Skeletal muscle cell (primary cell): Measurements from ENCODE around the gene HAPLN2.
"Not testable (repeated sequence)": the region's sequence is repeated elsewhere in the genome, so short reads cannot be mapped to it uniquely, and the experiment has no call there.

ENCODE experiments used
- DNase-seq: peaks from one replicate; pipeline ENCODE4 v3.0.0-alpha.2; 2010; ENCODE audit warnings: low read depth
- H3K4me3 ChIP-seq: 2 replicates; pipeline ENCODE4 v1.5.1; 2011; ENCODE audit warnings: low read depth, mild to moderate bottlenecking, control low read depth, low read length, moderate library complexity

Gene HAPLN2

GRCh38 chr1:156591181-156591431, 28.1 kb upstream of the HAPLN2 start:
- H3K4me3 ChIP-seq, result peak overlapping the region; percentile 69
- no peak for DNase-seq

- H3K4me3 ChIP-seq, result peak within 1 kb of the TSS; percentile 69
- DNase-seq, result no peak
Observed at GRCh38 chr1:156591432-156592157, 27.6 kb upstream of the HAPLN2 start, which contains the start of gene NAXE. Gene NAXE, plus strand, starts transcription at chr1:156591776. Its CDS starts 29 bp downstream, at chr1:156591805.

GRCh38 chr1:156592158-156592909, 26.9 kb upstream of the HAPLN2 start:
- no peak for DNase-seq
- H3K4me3 ChIP-seq, result peak overlapping the region; percentile 69

GRCh38 chr1:156592910-156593660, 26.1 kb upstream of the HAPLN2 start:
- no peak for DNase-seq
- H3K4me3 ChIP-seq, result no peak overlapping the region

- no peak overlapping the region for H3K4me3 ChIP-seq
- no peak for DNase-seq
Observed at GRCh38 chr1:156593661-156593989, 25.6 kb upstream of the HAPLN2 start.

GRCh38 chr1:156594190-156594589, 25.0 kb upstream of the HAPLN2 start:
- no peak for DNase-seq
- no peak overlapping the region for H3K4me3 ChIP-seq

GRCh38 chr1:156595016-156595415, 24.2 kb upstream of the HAPLN2 start:
- DNase-seq, result no peak
- no peak overlapping the region for H3K4me3 ChIP-seq

- no peak for DNase-seq
- H3K4me3 ChIP-seq, result no peak overlapping the region
Observed at GRCh38 chr1:156596426-156596825, 22.8 kb upstream of the HAPLN2 start.

GRCh38 chr1:156598125-156598524, 21.1 kb upstream of the HAPLN2 start:
- H3K4me3 ChIP-seq, result no peak overlapping the region
- no peak for DNase-seq

- H3K4me3 ChIP-seq, result no peak overlapping the region
- DNase-seq, result no peak
Observed at GRCh38 chr1:156598731-156599432, 20.3 kb upstream of the HAPLN2 start.

- H3K4me3 ChIP-seq, result no peak overlapping the region
- no peak for DNase-seq
Observed at GRCh38 chr1:156599811-156600210, 19.4 kb upstream of the HAPLN2 start.

- peak overlapping the region; percentile 79 for H3K4me3 ChIP-seq
- DNase-seq, result no peak
Observed at GRCh38 chr1:156600733-156601121, 18.5 kb upstream of the HAPLN2 start.

- H3K4me3 ChIP-seq, result peak within 1 kb of the TSS; percentile 79
- peak; percentile 73 for DNase-seq
Observed at GRCh38 chr1:156601122-156601830, 17.9 kb upstream of the HAPLN2 start, which contains the start of gene GPATCH4. Gene GPATCH4, minus strand, starts transcription at chr1:156601479.

- no peak for DNase-seq
- peak overlapping the region; percentile 79 for H3K4me3 ChIP-seq
Observed at GRCh38 chr1:156601892-156602291, 17.3 kb upstream of the HAPLN2 start.

GRCh38 chr1:156602557-156602993, 16.6 kb upstream of the HAPLN2 start:
- DNase-seq, result no peak
- H3K4me3 ChIP-seq, result no peak overlapping the region

GRCh38 chr1:156607344-156607743, 11.9 kb upstream of the HAPLN2 start:
- not testable (repeated sequence) for H3K4me3 ChIP-seq, DNase-seq

- peak; percentile 25 for DNase-seq
- H3K4me3 ChIP-seq, result no peak overlapping the region
Observed at GRCh38 chr1:156608036-156608674, 11.1 kb upstream of the HAPLN2 start.

- no peak for DNase-seq
Observed at GRCh38 chr1:156608981-156609380, 10.2 kb upstream of the HAPLN2 start.

GRCh38 chr1:156610072-156610471, 9.1 kb upstream of the HAPLN2 start:
- not testable (repeated sequence) for H3K4me3 ChIP-seq, DNase-seq

More at GRCh38 chr1:156608981-156609380, 10.2 kb upstream of the HAPLN2 start:
- H3K4me3 ChIP-seq, result no peak overlapping the region
